A673 (cell line): ENCODE measurements around the gene DNAH7.

Experiments
- EZH2 ChIP-seq: fragments of 200-600 bp; sonication (generic); IDR thresholded peaks from 2 replicates; pipeline ENCODE4 v1.6.1; 2017; ENCODE audit warnings: borderline replicate concordance, low read depth, mild to moderate bottlenecking, mixed read lengths, antibody characterized with exemption, low read length; ENCODE audit not compliant: poor library complexity, severe bottlenecking
- TF ChIP-seq, protein P1 (sequence below): fragments of 300-800, 200-600 bp; sonication (generic); conservative IDR thresholded peaks from 2 replicates; pipeline ENCODE4 v1.5.1; 2017; ENCODE audit warnings: low read depth, mild to moderate bottlenecking, antibody characterized with exemption, low read length, moderate library complexity, mixed read lengths

DNA sequence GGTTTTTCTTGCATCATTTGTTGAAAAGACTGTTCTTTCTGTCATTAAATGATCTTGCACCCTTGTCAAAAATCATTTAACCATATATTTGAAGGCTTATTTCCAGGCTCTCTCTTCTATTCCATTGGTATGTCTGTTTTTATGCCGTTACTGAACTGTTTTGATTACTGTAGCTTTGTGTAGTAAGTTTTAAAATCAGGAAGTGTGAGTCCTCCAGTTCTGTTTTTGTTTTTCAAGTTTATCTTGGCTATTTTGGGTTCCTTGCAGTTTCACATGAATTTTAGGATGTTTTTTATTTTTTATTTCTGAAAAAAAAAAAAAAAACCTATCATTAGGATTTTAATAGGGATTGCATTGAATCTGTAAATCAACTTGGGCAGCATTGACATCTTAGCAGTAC, 372.6 kb downstream of the DNAH7 start:
- TF ChIP-seq, protein P1, sequence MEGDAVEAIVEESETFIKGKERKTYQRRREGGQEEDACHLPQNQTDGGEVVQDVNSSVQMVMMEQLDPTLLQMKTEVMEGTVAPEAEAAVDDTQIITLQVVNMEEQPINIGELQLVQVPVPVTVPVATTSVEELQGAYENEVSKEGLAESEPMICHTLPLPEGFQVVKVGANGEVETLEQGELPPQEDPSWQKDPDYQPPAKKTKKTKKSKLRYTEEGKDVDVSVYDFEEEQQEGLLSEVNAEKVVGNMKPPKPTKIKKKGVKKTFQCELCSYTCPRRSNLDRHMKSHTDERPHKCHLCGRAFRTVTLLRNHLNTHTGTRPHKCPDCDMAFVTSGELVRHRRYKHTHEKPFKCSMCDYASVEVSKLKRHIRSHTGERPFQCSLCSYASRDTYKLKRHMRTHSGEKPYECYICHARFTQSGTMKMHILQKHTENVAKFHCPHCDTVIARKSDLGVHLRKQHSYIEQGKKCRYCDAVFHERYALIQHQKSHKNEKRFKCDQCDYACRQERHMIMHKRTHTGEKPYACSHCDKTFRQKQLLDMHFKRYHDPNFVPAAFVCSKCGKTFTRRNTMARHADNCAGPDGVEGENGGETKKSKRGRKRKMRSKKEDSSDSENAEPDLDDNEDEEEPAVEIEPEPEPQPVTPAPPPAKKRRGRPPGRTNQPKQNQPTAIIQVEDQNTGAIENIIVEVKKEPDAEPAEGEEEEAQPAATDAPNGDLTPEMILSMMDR = no peak
- no peak for TF ChIP-seq EZH2
